Kidney (tissue), 14 donors: ENCODE measurements around the gene PRAC2. TPM values are rescaled to one million over a fixed set of nuclear protein-coding genes. Genes with fewer than 3 reads are reported as not detected.

Experiments
- DNase-seq, 5 donors: peaks; one replicate each; pipeline ENCODE4 v3.0.0-alpha.2; 2013 to 2020
- FAIRE-seq: peaks from 2 replicates; lab custom pipeline; 2012; peaks lifted over from hg19 to GRCh38; lab: Jason Lieb, UNC
- H3K27ac ChIP-seq, 2 donors: one replicate each; pipeline ENCODE4 v1.7.0; 2013; ENCODE audit warnings: low read depth in 2 of 2, low read length in 2 of 2, inconsistent platforms in 1 of 2
- H3K27me3 ChIP-seq: one replicate; pipeline ENCODE4 v1.7.1; 2013; ENCODE audit warnings: low read length, inconsistent platforms; ENCODE audit not compliant: control insufficient read depth, insufficient read depth
- H3K36me3 ChIP-seq, 3 donors: one replicate each; pipeline versions ENCODE4 v1.7.0 to v1.7.1; 2013; ENCODE audit warnings: low read length in 3 of 3, control low read depth in 1 of 3, inconsistent platforms in 1 of 3; ENCODE audit not compliant: insufficient read depth in 3 of 3, control insufficient read depth in 2 of 3
- H3K4me1 ChIP-seq, 3 donors: one replicate each; pipeline versions ENCODE4 v1.7.0 to v1.7.1; 2013; ENCODE audit warnings: low read length in 3 of 3, inconsistent platforms in 1 of 3, low read depth in 1 of 3; ENCODE audit not compliant: control insufficient read depth in 2 of 3, insufficient read depth in 2 of 3
- H3K4me3 ChIP-seq, 3 donors: one replicate each; pipeline versions ENCODE4 v1.7.0 to v1.8.1; 2013; ENCODE audit warnings: low read length in 3 of 3, control low read depth in 1 of 3, inconsistent platforms in 1 of 3
- H3K9ac ChIP-seq, 3 donors: one replicate each; pipeline versions ENCODE4 v1.7.0 to v1.7.1; 2013; ENCODE audit warnings: low read length in 3 of 3, control low read depth in 1 of 3, inconsistent platforms in 1 of 3
- H3K9me3 ChIP-seq, 3 donors: one replicate each; pipeline versions ENCODE4 v1.7.0 to v1.7.1; 2013; ENCODE audit warnings: low read length in 3 of 3, control low read depth in 1 of 3, inconsistent platforms in 1 of 3; ENCODE audit not compliant: control insufficient read depth in 2 of 3, insufficient read depth in 1 of 3
- intact Hi-C: fragments of 100-400 bp; cut with DNase I; formaldehyde crosslinking; loops from one replicate; pipeline ENCODE4 v1.11.1; 2022
- polyA plus RNA-seq: library from polyadenylated mRNA; stranded (reverse); fragments of 350-450 nt; fragmentation: Illumina TruSeq; extraction: RNeasy Lipid Tissue Mini Kit (QIAGEN cat#74804); gene quantifications from one replicate; pipeline ENCODE4 v1.2.3, GENCODE V29; 2014; ENCODE audit warnings: low read depth, low replicate concordance; ENCODE audit not compliant: insufficient read depth
- total RNA-seq: library from RNA; stranded (reverse); fragmentation: NEBNext Ultra II Directional; extraction: Animal tissue kit (Norgen Biotek cat#: 25700); gene quantifications from one replicate; pipeline ENCODE4 v1.2.1, GENCODE V29; 2021
- TF ChIP-seq, protein P1 (sequence below): IDR thresholded peaks from 3 replicates; pipeline ENCODE4 v1.5.1; 2012; ENCODE audit warnings: mild to moderate bottlenecking, moderate library complexity, borderline replicate concordance; ENCODE audit not compliant: insufficient read depth; ENCODE audit errors: extremely low read depth
- donor health status: control.
- donor health status: control.
- donor health status: control.
- donor health status: control.
- donor health status: control.
- donor health status: DM: yes; HTN: yes; CAD: no.
- donor health status: Normal renal cell carcinoma (clear cell type).

PRAC2 gene
- total and polyA plus RNA-seq, 2 donors from 2014 or later = not detected

GRCh38 chr17:48679385-48680096 lies 43.4 kb upstream of the PRAC2 start:
- Histone ChIP-seq H3K4me1 (no peaks in the 10 kb centered on the region), H3K27ac (no peak overlapping the region), H3K36me3 (no peaks in the 10 kb centered on the region), H3K9ac (no peak overlapping the region), H3K9me3 (no peaks in the 10 kb centered on the region), H3K27me3 (no peaks in the 10 kb centered on the region), H3K4me3 (no peak overlapping the region)
- TF ChIP-seq, protein P1, sequence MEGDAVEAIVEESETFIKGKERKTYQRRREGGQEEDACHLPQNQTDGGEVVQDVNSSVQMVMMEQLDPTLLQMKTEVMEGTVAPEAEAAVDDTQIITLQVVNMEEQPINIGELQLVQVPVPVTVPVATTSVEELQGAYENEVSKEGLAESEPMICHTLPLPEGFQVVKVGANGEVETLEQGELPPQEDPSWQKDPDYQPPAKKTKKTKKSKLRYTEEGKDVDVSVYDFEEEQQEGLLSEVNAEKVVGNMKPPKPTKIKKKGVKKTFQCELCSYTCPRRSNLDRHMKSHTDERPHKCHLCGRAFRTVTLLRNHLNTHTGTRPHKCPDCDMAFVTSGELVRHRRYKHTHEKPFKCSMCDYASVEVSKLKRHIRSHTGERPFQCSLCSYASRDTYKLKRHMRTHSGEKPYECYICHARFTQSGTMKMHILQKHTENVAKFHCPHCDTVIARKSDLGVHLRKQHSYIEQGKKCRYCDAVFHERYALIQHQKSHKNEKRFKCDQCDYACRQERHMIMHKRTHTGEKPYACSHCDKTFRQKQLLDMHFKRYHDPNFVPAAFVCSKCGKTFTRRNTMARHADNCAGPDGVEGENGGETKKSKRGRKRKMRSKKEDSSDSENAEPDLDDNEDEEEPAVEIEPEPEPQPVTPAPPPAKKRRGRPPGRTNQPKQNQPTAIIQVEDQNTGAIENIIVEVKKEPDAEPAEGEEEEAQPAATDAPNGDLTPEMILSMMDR = no peak
- no peak for FAIRE-seq
- intact Hi-C loops = loop anchor here (5.0 kb wide), 1 partner anchor 198 kb away; no protein-coding TSS in a partner anchor
- no peak for DNase-seq

GRCh38 chr17:48681609-48682008 lies 41.4 kb upstream of the PRAC2 start:
- TF ChIP-seq, protein P1 = no peak
- no peaks in the 10 kb centered on the region for H3K36me3 ChIP-seq
- DNase-seq (no peak), FAIRE-seq (no peak)
- H3K4me1 ChIP-seq = no peaks in the 10 kb centered on the region
- no peak overlapping the region for H3K9ac ChIP-seq
- H3K27me3 ChIP-seq = no peaks in the 10 kb centered on the region
- no peak overlapping the region for H3K27ac ChIP-seq
- intact Hi-C loops = loop anchor here (5.0 kb wide), 1 partner anchor 196 kb away; no protein-coding TSS in a partner anchor
- H3K4me3 ChIP-seq = no peak overlapping the region
- H3K9me3 ChIP-seq = no peaks in the 10 kb centered on the region

- H3K27ac ChIP-seq = no peak overlapping the region
- no peak overlapping the region for H3K9ac ChIP-seq
- no peaks in the 10 kb centered on the region for H3K9me3 ChIP-seq
- no peaks in the 10 kb centered on the region for H3K4me1 ChIP-seq
- no peaks in the 10 kb centered on the region for H3K36me3 ChIP-seq
- H3K4me3 ChIP-seq = no peak overlapping the region
- H3K27me3 ChIP-seq = no peaks in the 10 kb centered on the region
- TF ChIP-seq, protein P1 = no peak
- DNase-seq = no peak
- no peak for FAIRE-seq
- intact Hi-C loops = no loop called here
Measured at GRCh38 chr17:48690655-48691054, 32.3 kb upstream of the PRAC2 start.
